T-cell (primary cell): ENCODE data around the gene SLC25A25. TPM values are rescaled to one million over a fixed set of nuclear protein-coding genes. Genes with fewer than 3 reads are reported as not detected.
"Not testable (repeated sequence)": the region's sequence is repeated elsewhere in the genome, so short reads cannot be mapped to it uniquely, and the experiment has no call there.

ENCODE experiments used
- ATAC-seq, 4 experiments: fragments of 200-7000 bp in 3 of 4; fragments of 150-1000 bp in 1 of 4; cut with Tn5 transposase; replicated peaks in 1 of 4; 1 replicate in 3 of 4; 2 replicates in 1 of 4; pipeline ENCODE4 v1.10.0; 2021; ENCODE audit warnings: moderate library complexity in 3 of 4, mild to moderate bottlenecking in 2 of 4, moderate number of reproducible peaks in 1 of 4
- CTCF ChIA-PET, 2 donors: fragments of 300-600 bp; sonication (Branson Sonifier 250); formaldehyde crosslinking; loops; one replicate each; lab custom pipeline; 2022; ENCODE audit warnings: antibody characterized with exemption in 2 of 2; lab: Charles Lee
- POLR2A ChIA-PET, 2 donors: fragments of 300-600 bp; sonication (Branson Sonifier 250); formaldehyde crosslinking; loops; one replicate each; lab custom pipeline; 2022; ENCODE audit warnings: antibody characterized with exemption in 2 of 2; lab: Charles Lee
- DNase-seq, 35 experiments: peaks; one replicate each; pipeline versions ENCODE4 v3.0.0 to v3.0.0-alpha.2; 2013 to 2023
- H3K27ac ChIP-seq: one replicate; pipeline ENCODE4 v1.5.1; 2013; ENCODE audit warnings: low read length
- H3K27me3 ChIP-seq, 2 experiments: replicated peaks in 1 of 2; 1 replicate in 1 of 2; 2 replicates in 1 of 2; pipeline versions ENCODE4 v1.6.1 to v1.7.0; 2013; ENCODE audit warnings: low read length in 1 of 2, mixed read lengths in 1 of 2; ENCODE audit not compliant: control insufficient read depth in 2 of 2, insufficient read depth in 2 of 2; ENCODE audit errors: extremely low read depth in 1 of 2
- H3K36me3 ChIP-seq, 2 donors: 1 replicate in 1 of 2; 2 replicates in 1 of 2; pipeline versions ENCODE4 v1.6.1 to v1.7.0; 2013; ENCODE audit warnings: low read length in 1 of 2; ENCODE audit not compliant: control insufficient read depth in 2 of 2, insufficient read depth in 1 of 2; ENCODE audit errors: extremely low read depth in 1 of 2
- H3K4me1 ChIP-seq, 2 experiments: 1 replicate in 1 of 2; 2 replicates in 1 of 2; pipeline versions ENCODE4 v1.6.1 to v1.7.0; 2013; ENCODE audit warnings: low read length in 2 of 2, mixed read lengths in 1 of 2; ENCODE audit not compliant: insufficient read depth in 2 of 2, control insufficient read depth in 1 of 2; ENCODE audit errors: extremely low read depth in 1 of 2
- H3K4me3 ChIP-seq, 2 donors: 1 replicate in 1 of 2; 2 replicates in 1 of 2; pipeline versions ENCODE4 v1.5.1 to v1.7.0; 2013; ENCODE audit warnings: mild to moderate bottlenecking in 2 of 2, low read length in 1 of 2, moderate library complexity in 1 of 2; ENCODE audit not compliant: control insufficient read depth in 1 of 2; ENCODE audit errors: extremely low read depth in 1 of 2
- H3K9me3 ChIP-seq: 2 replicates; pipeline ENCODE4 v1.7.0; 2013
- H3K27ac Mint-ChIP-seq, 2 donors: one replicate each; pipeline ENCODE4 v1.8.0; 2020 to 2021; ENCODE audit warnings: mild to moderate bottlenecking in 2 of 2, mixed read lengths in 2 of 2
- H3K27me3 Mint-ChIP-seq, 2 donors: one replicate each; pipeline ENCODE4 v1.8.0; 2021 to 2022; ENCODE audit warnings: mixed read lengths in 2 of 2
- H3K36me3 Mint-ChIP-seq: one replicate; pipeline ENCODE4 v1.8.0; 2021; ENCODE audit warnings: mixed read lengths
- H3K4me1 Mint-ChIP-seq, 3 donors: one replicate each; pipeline ENCODE4 v1.8.0; 2020 to 2022; ENCODE audit warnings: mixed read lengths in 3 of 3, mild to moderate bottlenecking in 1 of 3
- H3K4me3 Mint-ChIP-seq, 3 donors: one replicate each; pipeline ENCODE4 v1.8.0; 2020 to 2022; ENCODE audit warnings: mild to moderate bottlenecking in 3 of 3, mixed read lengths in 3 of 3, moderate library complexity in 3 of 3
- H3K9me3 Mint-ChIP-seq, 3 donors: one replicate each; pipeline ENCODE4 v1.8.0; 2020 to 2022; ENCODE audit warnings: mixed read lengths in 3 of 3
- WGBS: methylation state at CpG from one replicate; pipeline ENCODE4 v1.1.5; 2013; ENCODE audit warnings: missing lambda C conversion rate; ENCODE audit not compliant: insufficient coverage; 5-methylcytosine and 5-hydroxymethylcytosine counted together
- total RNA-seq, 35 experiments: library from RNA in 6 of 35; stranded (reverse) in 6 of 35; fragments of 120-200 nt in 1 of 35; gene quantifications; one replicate each; pipeline versions ENCODE4 v1.2.1 to v1.2.4 and lab custom pipeline; 2013 to 2026

Gene SLC25A25
- total RNA-seq, 5 donors from 2014 or later (not counting 1 experiment from before 2014, with no cell fraction given): 11.8 to 21.0 (median 17.3) TPM

DNA sequence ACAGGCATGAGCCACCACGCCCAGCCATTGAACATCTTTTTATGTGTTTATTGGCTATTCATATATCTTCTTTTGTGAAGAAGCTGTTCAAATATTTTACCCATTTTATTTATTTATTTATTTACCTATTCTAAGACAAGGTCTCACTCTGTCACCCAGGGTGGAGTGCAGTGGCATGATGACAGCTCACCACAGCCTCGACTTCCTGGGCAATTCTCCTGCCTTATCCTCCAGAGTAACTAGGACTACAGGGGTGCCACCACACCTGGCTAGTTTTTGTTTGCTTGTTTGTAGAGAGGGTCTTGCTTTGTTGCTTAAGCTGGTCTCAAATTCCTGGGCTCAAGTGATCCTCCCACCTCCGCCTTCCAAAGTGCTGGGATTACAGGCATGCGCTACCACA is 34.4 kb upstream of the SLC25A25 start:
- peaks cover 37 to 58% (median 51%) of the 10 kb centered on the region in 3 donors for H3K4me1 Mint-ChIP-seq
- POLR2A ChIA-PET: no interaction called here
- Histone ChIP-seq H3K9me3 (no peaks in the 10 kb centered on the region), H3K36me3 (no peaks in the 10 kb centered on the region), H3K27ac (peak overlapping the region; percentile 93), H3K27me3 (no peaks in the 10 kb centered on the region), H3K4me1 (peaks cover 41 to 68% of the 10 kb centered on the region in 2 experiments), H3K4me3 (peak overlapping the region in 1 of 2 donors; percentile 6)
- peak overlapping the region; percentile 69 to 81 (median 70) for H3K4me3 Mint-ChIP-seq
- WGBS: 100% methylated on average over 2 of the region's 4 CpGs
- H3K36me3 Mint-ChIP-seq: peaks cover 3% of the 10 kb centered on the region
- DNase-seq (peak in 2 of 35 experiments; percentile 18 to 47), ATAC-seq (no peak)
- H3K27ac Mint-ChIP-seq: peak overlapping the region; percentile 96 to 98
- no peaks in the 10 kb centered on the region for H3K27me3 Mint-ChIP-seq
- CTCF ChIA-PET: interaction anchor here (0.8 to 4.8 kb wide), 9 partner anchors 12 to 93 kb away, joined by 3 to 81 read pairs (median 10); no protein-coding TSS in a partner anchor
- H3K9me3 Mint-ChIP-seq: peaks cover 0 to 3% (median 0%) of the 10 kb centered on the region in 3 donors

DNA sequence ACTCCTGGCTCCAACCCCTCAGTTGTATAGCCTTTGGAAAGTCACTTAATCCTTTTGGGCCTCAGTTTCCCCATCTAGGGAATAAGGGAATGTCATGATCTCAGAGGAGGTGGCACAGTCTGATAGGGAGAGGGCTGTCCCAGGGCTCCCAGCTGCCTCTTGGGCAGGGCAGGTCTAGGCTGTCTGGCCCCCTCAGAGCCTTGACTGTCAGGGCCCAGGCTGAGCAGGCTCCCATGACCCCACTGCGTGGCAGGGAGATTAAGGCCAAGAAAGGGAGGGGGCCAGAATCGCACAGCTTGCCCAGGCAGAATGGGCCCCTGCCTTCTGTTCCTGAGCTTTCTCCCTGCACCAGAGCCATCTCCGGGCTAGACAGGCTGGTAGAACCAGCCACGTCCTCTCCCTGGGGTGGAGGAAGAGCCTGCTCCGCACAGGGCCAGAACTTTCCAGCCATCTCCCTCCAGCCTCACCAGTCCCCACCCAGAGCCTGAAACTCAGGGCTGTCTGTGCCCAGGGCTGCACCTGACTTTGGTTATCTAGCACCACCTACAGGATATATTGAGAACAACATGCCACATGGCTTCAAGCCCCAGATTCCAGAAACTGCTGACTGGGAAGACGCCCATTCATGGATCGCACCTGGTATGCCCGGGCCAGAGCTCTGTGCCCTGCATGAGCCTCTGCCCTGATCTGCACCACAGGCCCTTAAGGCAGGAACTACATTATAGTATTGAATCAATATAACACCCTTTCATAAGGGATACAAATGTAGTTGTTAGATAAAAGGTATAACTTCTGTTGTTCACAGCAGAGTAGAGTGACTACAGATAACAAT is 33.0 kb upstream of the SLC25A25 start:
- Histone ChIP-seq H3K27ac (peak overlapping the region; percentile 20), H3K27me3 (no peaks in the 10 kb centered on the region), H3K9me3 (no peaks in the 10 kb centered on the region), H3K4me1 (peaks cover 30 to 54% of the 10 kb centered on the region in 2 experiments), H3K36me3 (no peaks in the 10 kb centered on the region), H3K4me3 (no peak overlapping the region)
- DNase-seq (peak; percentile 32 to 90 (median 55)), ATAC-seq (peak; percentile 57 to 66 (median 60))
- Mint-ChIP-seq H3K27ac (peak overlapping the region; percentile 87 to 90), H3K4me1 (peaks cover 27 to 46% (median 40%) of the 10 kb centered on the region in 3 donors), H3K4me3 (peak overlapping the region in 2 of 3 donors; percentile 53 to 55), H3K27me3 (no peaks in the 10 kb centered on the region), H3K9me3 (peaks cover 0 to 3% (median 0%) of the 10 kb centered on the region in 3 donors), H3K36me3 (peaks cover 3% of the 10 kb centered on the region)
- 11% methylated on average over 2 of the region's 8 CpGs for WGBS
- ChIA-PET POLR2A (no interaction called here), CTCF (interaction anchor here (0.6 to 4.8 kb wide), 26 partner anchors 9 to 385 kb away, joined by 3 to 81 read pairs (median 4); partner anchors contain the start of gene DPM2 (in 1 of the 2))

DNA sequence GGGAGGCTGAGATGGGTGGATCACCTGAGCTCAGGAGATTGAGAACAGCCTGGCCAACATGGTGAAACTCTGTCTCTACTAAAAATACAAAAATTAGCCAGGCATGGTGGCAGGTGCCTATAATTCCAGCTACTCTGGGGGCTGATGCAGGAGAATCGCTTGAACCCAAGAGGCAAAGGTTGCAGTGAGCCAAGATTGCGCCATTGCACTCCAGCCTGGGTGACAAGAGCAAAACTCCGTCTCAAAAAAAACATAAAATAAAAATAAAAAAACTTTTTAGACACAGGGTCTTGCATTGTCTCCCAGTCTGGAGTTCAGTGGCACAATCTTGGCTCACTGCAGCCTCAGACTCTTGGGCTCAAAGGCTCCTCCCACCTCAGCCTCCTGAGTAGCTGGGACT is 31.5 kb upstream of the SLC25A25 start:
- ChIA-PET CTCF (interaction anchor here (0.6 to 4.8 kb wide), 6 partner anchors 15 to 94 kb away, joined by 3 to 81 read pairs (median 12); no protein-coding TSS in a partner anchor), POLR2A (interaction anchor here in 1 of 2 donors (0.6 kb wide), 1 partner anchor 9 kb away, joined by 3 read pairs; no protein-coding TSS in a partner anchor)
- H3K36me3 ChIP-seq, H3K4me3 Mint-ChIP-seq, H3K27ac ChIP-seq, H3K27me3 Mint-ChIP-seq, H3K36me3 Mint-ChIP-seq, H3K9me3 ChIP-seq, H3K27me3 ChIP-seq, H3K4me3 ChIP-seq, DNase-seq, ATAC-seq, H3K27ac Mint-ChIP-seq, H3K9me3 Mint-ChIP-seq: not testable (repeated sequence)
- WGBS: 93% methylated on average over 3 of the region's 3 CpGs
- peaks cover 24 to 39% of the 10 kb centered on the region in 2 experiments for H3K4me1 ChIP-seq
- H3K4me1 Mint-ChIP-seq: peaks cover 20 to 33% (median 32%) of the 10 kb centered on the region in 3 donors

DNA sequence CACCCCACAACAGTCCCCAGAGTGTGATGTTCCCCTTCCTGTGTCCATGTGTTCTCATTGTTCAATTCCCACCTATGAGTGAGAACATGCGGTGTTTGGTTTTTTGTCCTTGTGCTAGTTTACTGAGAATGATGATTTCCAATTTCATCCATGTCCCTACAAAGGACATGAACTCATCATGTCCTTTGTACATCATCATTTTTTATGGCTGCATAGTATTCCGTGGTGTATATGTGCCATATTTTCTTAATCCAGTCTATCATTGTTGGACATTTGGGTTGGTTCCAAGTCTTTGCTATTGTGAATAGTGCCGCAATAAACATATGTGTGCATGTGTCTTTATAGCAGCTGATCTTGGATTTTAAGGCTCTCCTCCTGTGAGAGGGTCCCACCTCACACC is 27.2 kb upstream of the SLC25A25 start:
- H3K27me3 Mint-ChIP-seq, H3K4me1 ChIP-seq, H3K27ac ChIP-seq, DNase-seq, H3K4me3 Mint-ChIP-seq, H3K36me3 ChIP-seq, H3K4me3 ChIP-seq, ATAC-seq, H3K4me1 Mint-ChIP-seq, CTCF ChIA-PET, H3K9me3 ChIP-seq, H3K36me3 Mint-ChIP-seq, H3K27me3 ChIP-seq, H3K9me3 Mint-ChIP-seq, H3K27ac Mint-ChIP-seq: not testable (repeated sequence)
- no CpG with 5 or more reads among the region's 3 CpGs for WGBS
- POLR2A ChIA-PET: interaction anchor here in 1 of 2 donors (0.5 kb wide), 1 partner anchor 22 kb away, joined by 3 read pairs; no protein-coding TSS in a partner anchor

DNA sequence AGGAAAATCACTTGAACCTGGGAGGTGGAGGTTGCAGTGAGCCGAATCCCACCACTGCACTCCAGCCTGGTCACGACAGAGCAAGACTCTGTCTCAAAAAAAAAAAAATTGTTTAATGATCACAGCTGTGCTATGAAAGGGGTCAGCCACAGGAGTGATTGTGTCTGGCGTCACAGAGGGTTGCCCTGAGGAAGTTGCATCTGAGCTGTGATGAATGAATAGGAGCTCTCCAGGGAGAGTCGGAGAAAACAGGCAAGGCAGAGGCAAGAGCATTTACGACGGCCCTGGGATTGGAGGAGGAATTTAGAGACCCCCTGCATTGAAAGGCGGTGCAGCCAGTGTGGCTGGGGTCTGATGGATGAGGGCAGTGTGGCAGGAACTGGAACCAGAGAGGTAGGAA is 26.0 kb upstream of the SLC25A25 start:
- Histone ChIP-seq H3K27ac (no peak overlapping the region), H3K4me1 (no peaks in the 10 kb centered on the region), H3K9me3 (no peaks in the 10 kb centered on the region), H3K4me3 (no peak overlapping the region), H3K36me3 (no peaks in the 10 kb centered on the region), H3K27me3 (peaks cover 0 to 3% of the 10 kb centered on the region in 2 experiments)
- no peak for ATAC-seq
- Mint-ChIP-seq H3K9me3 (no peaks in the 10 kb centered on the region), H3K27ac (no peak overlapping the region), H3K36me3 (no peaks in the 10 kb centered on the region), H3K4me3 (no peak overlapping the region), H3K27me3 (no peaks in the 10 kb centered on the region), H3K4me1 (peaks cover 0 to 4% (median 0%) of the 10 kb centered on the region in 3 donors)
- no peak for DNase-seq
- POLR2A ChIA-PET: no interaction called here
- WGBS: 91% methylated on average over 5 of the region's 7 CpGs
- CTCF ChIA-PET: interaction anchor here in 1 of 2 donors (0.7 kb wide), 1 partner anchor 99 kb away, joined by 3 read pairs; no protein-coding TSS in a partner anchor

DNA sequence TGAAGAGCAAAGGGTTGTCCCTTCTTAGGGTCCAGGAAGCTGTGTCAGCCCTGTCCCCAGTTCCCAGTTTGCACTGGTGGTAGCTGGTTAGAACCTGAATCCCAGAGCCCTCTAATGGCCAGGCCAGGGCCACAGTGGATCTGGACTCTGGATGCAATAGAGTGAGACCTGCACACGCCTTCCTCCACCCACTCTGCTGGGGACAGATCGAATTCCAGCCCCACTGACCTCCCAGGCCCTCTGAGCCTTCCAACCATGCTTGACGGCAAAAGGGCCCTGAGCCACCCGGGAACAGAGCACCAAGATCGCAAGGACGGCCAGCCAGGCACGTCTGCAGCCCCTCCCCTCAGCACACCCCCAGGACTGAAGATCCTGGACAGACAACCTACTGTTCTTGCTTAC is 24.6 kb upstream of the SLC25A25 start:
- Mint-ChIP-seq H3K4me1 (peaks cover 0 to 4% (median 0%) of the 10 kb centered on the region in 3 donors), H3K36me3 (no peaks in the 10 kb centered on the region), H3K27ac (no peak overlapping the region), H3K4me3 (no peak overlapping the region), H3K9me3 (no peaks in the 10 kb centered on the region), H3K27me3 (no peaks in the 10 kb centered on the region)
- H3K27me3 ChIP-seq: peaks cover 0 to 3% of the 10 kb centered on the region in 2 experiments
- DNase-seq: no peak
- no peaks in the 10 kb centered on the region for H3K4me1 ChIP-seq
- ChIA-PET POLR2A (interaction anchor here in 1 of 2 donors (0.6 kb wide), 1 partner anchor 37 kb away, joined by 6 read pairs; no protein-coding TSS in a partner anchor), CTCF (interaction anchor here in 1 of 2 donors (1.0 kb wide), 1 partner anchor 89 kb away, joined by 3 read pairs; no protein-coding TSS in a partner anchor)
- no peaks in the 10 kb centered on the region for H3K9me3 ChIP-seq
- 77% methylated on average over 4 of the region's 7 CpGs for WGBS
- no peak overlapping the region for H3K27ac ChIP-seq
- ATAC-seq: no peak
- no peaks in the 10 kb centered on the region for H3K36me3 ChIP-seq
- no peak overlapping the region for H3K4me3 ChIP-seq
